ENCODE data around the gene TGIF2.
A peak's percentile ranks its signal among the peaks of the same experiment; 100 is the strongest.
"Not testable (repeated sequence)": the region's sequence is repeated elsewhere in the genome, so short reads cannot be mapped to it uniquely, and the experiment has no call there.

The TGIF2 gene

DNA sequence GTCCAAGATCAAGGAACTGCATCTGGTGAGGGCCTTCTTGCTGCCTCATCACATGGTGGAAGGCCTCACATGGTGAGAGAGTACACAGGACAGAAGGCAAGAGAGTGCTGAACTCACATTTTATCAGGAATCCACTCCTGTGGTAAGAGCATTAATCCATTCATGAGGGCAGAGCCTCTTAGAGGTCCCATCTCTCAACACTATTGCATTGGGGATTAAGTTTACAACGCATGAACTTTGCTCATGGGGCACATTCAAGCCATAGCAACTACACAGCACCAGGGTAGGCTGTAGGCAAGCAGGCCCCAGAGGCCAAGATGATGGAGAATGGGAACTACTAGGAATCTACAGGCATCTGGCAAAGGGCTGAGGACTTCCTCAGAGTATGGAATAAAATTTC, 10.0 kb upstream of the TGIF2 start:
- Mint-ChIP-seq H3K4me1 (peaks cover 4% of the 10 kb centered on the region), H3K36me3 (ENCODE audit: low read depth) (peaks cover 7% of the 10 kb centered on the region), H3K27me3 (no peaks in the 10 kb centered on the region), H3K27ac (no peak overlapping the region), H3K4me3 (no peak overlapping the region), H3K9me3 (peaks cover 3% of the 10 kb centered on the region)
- no peak for DNase-seq
- ATAC-seq: no peak

DNA sequence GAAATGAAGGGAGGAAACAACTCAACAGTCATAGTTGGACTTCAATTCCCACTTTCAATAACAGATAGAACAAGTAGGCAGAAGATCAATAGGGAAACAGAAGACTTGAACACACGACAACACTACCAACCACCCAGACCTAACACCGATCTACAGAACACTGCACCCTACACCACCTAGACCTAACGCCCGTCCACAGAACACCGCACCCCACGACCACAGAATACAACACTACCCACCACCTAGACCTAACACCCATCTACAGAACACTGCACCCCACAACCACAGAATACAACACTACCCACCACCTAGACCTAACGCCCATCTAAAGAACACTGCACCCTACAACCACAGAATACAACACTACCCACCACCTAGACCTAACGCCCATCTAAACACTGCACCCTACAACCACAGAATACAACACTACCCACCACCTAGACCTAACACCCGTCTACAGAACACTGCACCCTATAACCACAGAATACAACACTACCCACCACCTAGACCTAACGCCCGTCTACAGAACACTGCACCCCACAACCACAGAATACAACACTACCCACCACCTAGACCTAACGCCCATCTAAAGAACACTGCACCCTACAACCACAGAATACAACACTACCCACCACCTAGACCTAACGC, 9.2 kb upstream of the TGIF2 start:
- not testable (repeated sequence) for DNase-seq; H3K27ac Mint-ChIP-seq; H3K27me3 Mint-ChIP-seq; H3K9me3 Mint-ChIP-seq; H3K4me3 Mint-ChIP-seq; H3K4me1 Mint-ChIP-seq; ATAC-seq; H3K36me3 Mint-ChIP-seq (ENCODE audit: low read depth)

DNA sequence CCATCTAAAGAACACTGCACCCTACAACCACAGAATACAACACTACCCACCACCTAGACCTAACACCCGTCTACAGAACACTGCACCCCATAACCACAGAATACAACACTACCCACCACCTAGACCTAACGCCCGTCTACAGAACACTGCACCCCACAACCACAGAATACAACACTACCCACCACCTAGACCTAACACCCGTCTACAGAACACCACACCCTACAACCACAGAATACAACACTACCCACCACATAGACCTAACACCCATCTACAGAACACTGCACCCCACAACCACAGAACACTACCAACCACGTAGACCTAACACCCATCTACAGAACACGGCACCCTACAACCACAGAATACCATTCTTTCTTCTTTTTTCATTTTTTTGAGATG, 8.7 kb upstream of the TGIF2 start:
- not testable (repeated sequence) for H3K9me3 Mint-ChIP-seq; H3K4me3 Mint-ChIP-seq; H3K27ac Mint-ChIP-seq; H3K4me1 Mint-ChIP-seq; ATAC-seq; DNase-seq; H3K36me3 Mint-ChIP-seq (ENCODE audit: low read depth); H3K27me3 Mint-ChIP-seq

DNA sequence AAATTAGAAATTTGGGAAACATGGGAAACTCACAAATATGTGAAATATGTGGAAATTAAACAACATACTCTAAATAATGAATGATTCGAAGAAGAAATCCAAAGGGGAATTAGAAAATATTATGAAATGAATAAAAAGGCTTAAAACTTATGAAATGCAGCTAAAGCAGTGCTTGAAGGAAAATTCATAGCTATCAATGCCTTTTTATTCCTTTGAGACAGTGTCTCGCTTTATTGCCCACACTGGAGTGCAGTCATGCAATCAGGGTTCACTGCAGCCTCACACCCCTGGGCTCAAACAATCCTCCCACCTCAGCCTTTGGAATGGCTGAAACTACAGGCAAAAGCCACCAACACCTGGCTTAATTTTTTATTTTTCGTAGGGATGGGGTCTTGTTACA, 7.9 kb upstream of the TGIF2 start:
- H3K36me3 Mint-ChIP-seq (ENCODE audit: low read depth): peaks cover 7% of the 10 kb centered on the region

DNA sequence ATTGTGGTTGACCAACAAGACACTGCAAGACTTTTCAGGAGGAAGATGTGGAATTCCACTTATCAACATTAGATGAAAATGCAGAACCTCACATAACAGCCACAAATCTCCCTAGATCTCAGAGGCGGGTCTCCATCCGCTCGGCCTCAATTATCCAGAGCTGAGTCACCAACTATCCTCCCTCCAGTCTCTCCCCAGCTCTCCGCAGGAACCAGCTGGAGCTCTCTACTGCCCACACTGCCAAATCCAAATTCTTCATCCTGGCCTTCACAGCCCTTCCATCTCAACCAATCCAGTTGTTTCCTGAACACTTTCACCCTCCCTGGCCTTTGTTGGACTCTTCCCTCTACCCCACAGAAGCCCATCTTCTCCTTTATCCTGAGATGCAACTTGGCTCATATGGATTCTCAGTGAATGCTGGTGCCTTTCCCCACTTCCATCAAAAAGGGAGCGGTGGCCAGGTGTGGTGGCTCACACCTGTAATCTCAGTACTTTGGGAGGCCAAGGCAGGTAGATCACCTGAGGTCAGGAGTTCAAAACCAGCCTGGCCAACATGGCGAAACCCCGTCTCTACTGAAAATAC, 3.5 kb upstream of the TGIF2 start:
- peaks cover 3% of the 10 kb centered on the region for H3K9me3 Mint-ChIP-seq
- no peak for ATAC-seq
- no peak for DNase-seq
- peaks cover 9% of the 10 kb centered on the region for H3K36me3 Mint-ChIP-seq (ENCODE audit: low read depth)
- H3K4me3 Mint-ChIP-seq: no peak overlapping the region
- H3K27me3 Mint-ChIP-seq: no peaks in the 10 kb centered on the region
- H3K27ac Mint-ChIP-seq: no peak overlapping the region
- peaks cover 22% of the 10 kb centered on the region for H3K4me1 Mint-ChIP-seq

More for the DNA sequence above, 7.9 kb upstream of the TGIF2 start:
- no peak overlapping the region for H3K27ac Mint-ChIP-seq
- no peaks in the 10 kb centered on the region for H3K27me3 Mint-ChIP-seq
- DNase-seq (no peak), ATAC-seq (no peak)
- H3K9me3 Mint-ChIP-seq: peaks cover 3% of the 10 kb centered on the region
- peaks cover 4% of the 10 kb centered on the region for H3K4me1 Mint-ChIP-seq
- no peak overlapping the region for H3K4me3 Mint-ChIP-seq

DNA sequence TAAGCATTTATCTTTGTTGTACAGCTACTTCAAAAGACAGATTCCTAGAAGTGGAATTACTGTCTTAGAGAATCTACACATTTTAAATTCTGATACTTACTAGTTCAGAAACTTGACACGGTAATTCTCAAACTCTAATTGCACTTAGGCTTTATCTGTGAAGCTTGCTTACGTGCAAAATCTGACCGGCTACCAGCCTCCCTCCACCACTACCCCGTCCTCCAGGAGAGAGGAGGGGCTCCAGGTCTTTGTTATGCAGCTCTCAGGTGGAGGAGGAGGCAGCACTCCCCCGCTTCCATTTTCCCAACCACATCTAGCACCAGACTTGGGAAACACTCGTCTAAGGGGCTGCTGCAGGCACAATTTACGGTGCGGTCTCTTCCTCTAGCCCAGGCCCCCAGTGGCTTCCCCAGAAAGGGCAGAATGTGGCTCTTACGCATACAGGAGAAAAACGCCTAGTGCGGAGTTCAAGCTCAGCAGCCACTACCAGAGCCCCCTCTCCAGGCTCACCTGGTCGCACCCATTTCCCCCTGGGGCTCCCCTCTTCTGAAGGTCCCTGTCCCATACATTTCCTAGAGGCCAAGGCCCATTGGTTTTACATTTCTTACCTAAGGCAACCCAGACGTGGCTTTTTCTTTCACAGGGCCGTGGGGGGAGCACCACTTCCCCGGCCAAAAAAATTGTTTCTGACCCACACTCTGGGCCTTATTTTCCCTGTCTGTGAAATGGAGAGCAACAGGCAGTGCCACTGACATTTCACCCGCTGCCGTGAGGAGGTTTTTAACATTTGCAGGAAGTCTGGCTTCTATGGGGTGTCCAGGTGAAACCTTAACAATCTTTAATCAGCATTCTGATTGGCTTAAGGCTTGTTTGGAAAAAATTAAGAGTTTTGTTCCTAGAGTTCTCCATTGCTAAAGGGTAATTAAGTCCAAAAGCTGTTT, 1.6 kb upstream of the TGIF2 start:
- Mint-ChIP-seq H3K27ac (peak overlapping the region; percentile 97), H3K4me1 (peaks cover 39% of the 10 kb centered on the region), H3K36me3 (ENCODE audit: low read depth) (peaks cover 10% of the 10 kb centered on the region), H3K27me3 (no peaks in the 10 kb centered on the region), H3K9me3 (no peaks in the 10 kb centered on the region), H3K4me3 (peak overlapping the region; percentile 86)
- ATAC-seq (no peak), DNase-seq (no peak)

DNA sequence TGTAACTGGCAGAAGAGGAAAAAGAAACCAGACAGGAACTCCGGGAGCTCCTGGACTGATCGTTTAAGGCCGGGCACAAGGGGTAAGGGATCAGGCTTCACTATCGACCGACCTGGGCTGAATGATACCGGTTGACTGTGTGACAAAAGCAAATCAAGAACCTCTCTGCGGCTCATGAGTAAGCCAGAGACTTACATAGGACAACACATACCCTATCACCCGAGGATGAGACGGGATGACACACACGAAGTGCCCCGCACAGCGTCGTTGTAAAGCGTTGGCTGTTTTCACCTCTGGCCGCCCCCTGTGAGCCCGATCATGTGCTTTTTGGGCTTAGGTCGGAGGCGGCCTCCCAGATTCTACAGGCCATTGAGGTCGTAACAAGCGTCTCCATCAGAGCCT, 695 bp upstream of the TGIF2 start:
- peaks cover 10% of the 10 kb centered on the region for H3K36me3 Mint-ChIP-seq (ENCODE audit: low read depth)
- ATAC-seq: peak; percentile 80
- no peaks in the 10 kb centered on the region for H3K9me3 Mint-ChIP-seq
- peak; percentile 74 for DNase-seq
- no peaks in the 10 kb centered on the region for H3K27me3 Mint-ChIP-seq
- peak overlapping the region; percentile 86 for H3K4me3 Mint-ChIP-seq
- H3K4me1 Mint-ChIP-seq: peaks cover 39% of the 10 kb centered on the region
- peak overlapping the region; percentile 97 for H3K27ac Mint-ChIP-seq

DNA sequence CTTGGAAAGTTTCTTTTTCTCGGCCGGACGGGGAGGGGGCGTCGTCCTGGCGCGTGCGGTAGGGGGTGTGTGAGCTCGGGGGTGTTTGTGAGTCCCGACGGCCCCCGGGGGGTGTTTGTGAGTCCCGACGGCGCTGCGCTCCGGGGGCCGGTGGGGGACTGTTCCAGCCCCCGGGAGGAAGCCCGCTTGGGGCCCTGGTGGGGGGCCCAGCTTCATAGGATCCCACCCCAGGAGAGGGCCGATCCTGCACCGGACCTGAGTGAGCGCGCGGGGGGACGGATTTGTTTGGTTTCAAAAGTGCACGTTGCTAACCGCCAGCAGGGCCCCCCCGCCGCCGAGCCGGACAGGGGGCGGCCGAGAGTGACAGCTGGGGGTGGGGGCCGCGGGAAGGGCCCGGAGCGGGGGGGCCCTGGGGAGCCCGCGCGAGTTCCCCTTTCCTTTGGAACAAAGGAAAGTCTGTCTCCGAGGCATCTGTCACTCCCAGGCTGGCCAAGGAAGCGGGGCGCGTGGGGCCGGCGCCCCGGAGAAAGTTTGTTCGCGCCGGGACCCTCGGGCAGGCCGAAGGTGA, 485 bp downstream of the TGIF2 start:
- H3K4me1 Mint-ChIP-seq: peaks cover 44% of the 10 kb centered on the region
- no peaks in the 10 kb centered on the region for H3K27me3 Mint-ChIP-seq
- no peaks in the 10 kb centered on the region for H3K9me3 Mint-ChIP-seq
- H3K36me3 Mint-ChIP-seq (ENCODE audit: low read depth): peaks cover 13% of the 10 kb centered on the region
- peak overlapping the region; percentile 94 for H3K4me3 Mint-ChIP-seq
- H3K27ac Mint-ChIP-seq: peak overlapping the region; percentile 49
- ATAC-seq (no peak), DNase-seq (peak; percentile 45)

DNA sequence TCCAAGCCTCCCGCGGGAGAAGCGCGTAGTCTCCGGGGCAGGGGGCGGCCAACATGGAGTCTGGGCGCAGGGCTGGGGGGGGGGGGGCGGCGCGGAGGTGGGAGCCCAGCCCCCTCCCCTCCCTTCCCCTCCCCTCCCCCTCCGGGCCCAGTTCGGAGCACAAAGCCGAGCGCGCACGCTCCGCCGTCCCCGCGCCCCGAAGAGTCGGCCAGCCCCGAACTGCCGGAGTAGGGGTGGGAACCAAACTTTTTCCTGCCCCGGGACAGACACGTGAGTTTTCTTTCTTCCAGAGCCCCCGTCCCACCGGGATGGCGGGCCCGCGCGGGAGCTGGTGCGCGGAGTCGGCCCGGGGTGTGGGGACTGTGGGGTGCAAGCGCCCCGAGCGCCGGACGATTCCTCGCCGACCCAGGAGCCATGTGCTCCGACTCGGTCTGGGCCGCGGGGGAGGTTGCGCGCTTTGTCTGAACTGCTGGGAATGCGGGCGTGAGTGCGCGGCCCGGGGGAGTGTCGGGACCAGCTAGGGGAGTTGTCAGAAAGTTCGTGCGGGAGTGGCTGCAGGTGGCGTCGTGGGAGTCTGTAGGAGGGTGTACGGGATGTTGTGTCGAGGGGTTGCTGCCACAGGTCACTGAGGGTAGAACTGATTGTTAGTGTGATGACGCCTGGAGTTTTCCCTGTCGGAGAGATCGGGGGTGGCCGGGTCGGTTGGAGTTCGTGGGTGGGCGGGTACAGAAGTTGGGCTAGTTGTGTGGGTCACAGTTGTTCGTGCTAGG, 1.2 kb downstream of the TGIF2 start:
- Mint-ChIP-seq H3K4me1 (peaks cover 44% of the 10 kb centered on the region), H3K9me3 (no peaks in the 10 kb centered on the region), H3K27me3 (no peaks in the 10 kb centered on the region), H3K4me3 (peak overlapping the region; percentile 94), H3K27ac (peak overlapping the region; percentile 94), H3K36me3 (ENCODE audit: low read depth) (peaks cover 16% of the 10 kb centered on the region)
- peak; percentile 58 for DNase-seq
- ATAC-seq: no peak

DNA sequence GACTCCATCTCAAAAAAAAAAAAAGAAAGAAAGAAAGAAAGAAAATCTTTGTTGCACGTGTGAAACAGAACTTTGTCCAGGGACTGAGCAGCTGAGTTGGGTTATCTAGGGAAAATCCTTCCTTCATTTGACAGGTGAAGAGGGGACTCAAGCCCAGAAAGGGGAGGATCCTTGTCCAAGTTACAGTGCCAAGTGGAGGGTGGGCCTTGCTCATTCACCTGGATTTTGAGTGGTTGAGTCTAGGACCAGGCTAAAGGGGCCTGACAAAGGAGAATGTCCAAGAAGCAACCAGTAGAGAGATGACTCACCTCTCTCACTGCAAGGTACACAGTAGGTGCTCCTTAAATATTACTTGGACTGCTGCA, 2.7 kb downstream of the TGIF2 start:
- no peaks in the 10 kb centered on the region for H3K9me3 Mint-ChIP-seq
- no peak for ATAC-seq
- H3K36me3 Mint-ChIP-seq (ENCODE audit: low read depth): peaks cover 25% of the 10 kb centered on the region
- H3K4me1 Mint-ChIP-seq: peaks cover 51% of the 10 kb centered on the region
- H3K4me3 Mint-ChIP-seq: peak overlapping the region; percentile 94
- H3K27me3 Mint-ChIP-seq: no peaks in the 10 kb centered on the region
- peak overlapping the region; percentile 22 for H3K27ac Mint-ChIP-seq
- DNase-seq: no peak

DNA sequence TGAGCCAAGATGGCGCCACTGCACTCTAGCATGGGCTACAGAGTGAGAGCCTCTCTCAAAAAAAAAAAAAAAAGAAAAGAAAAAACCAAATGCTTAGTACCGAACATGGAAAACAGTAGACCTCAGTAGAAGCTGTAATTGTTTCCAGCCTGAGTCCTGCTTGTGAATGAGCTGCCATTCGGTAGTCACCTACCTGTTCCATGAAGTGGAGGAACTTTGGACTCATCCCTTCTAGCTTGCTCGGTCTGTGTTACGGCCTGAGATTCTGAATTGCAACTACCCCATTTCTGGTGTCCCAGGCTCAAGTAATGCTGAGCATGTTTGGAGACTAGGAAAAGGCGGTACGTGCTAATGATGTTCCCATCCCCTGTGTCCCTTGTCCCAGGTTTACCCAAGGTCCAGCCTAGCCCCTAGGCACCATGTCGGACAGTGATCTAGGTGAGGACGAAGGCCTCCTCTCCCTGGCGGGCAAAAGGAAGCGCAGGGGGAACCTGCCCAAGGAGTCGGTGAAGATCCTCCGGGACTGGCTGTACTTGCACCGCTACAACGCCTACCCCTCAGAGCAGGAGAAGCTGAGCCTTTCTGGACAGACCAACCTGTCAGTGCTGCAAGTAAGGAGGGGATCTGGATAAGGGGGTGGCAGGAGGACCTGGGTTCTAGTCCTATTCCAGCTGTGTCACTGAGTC, 5.1 kb downstream of the TGIF2 start:
- no peaks in the 10 kb centered on the region for H3K9me3 Mint-ChIP-seq

DNA sequence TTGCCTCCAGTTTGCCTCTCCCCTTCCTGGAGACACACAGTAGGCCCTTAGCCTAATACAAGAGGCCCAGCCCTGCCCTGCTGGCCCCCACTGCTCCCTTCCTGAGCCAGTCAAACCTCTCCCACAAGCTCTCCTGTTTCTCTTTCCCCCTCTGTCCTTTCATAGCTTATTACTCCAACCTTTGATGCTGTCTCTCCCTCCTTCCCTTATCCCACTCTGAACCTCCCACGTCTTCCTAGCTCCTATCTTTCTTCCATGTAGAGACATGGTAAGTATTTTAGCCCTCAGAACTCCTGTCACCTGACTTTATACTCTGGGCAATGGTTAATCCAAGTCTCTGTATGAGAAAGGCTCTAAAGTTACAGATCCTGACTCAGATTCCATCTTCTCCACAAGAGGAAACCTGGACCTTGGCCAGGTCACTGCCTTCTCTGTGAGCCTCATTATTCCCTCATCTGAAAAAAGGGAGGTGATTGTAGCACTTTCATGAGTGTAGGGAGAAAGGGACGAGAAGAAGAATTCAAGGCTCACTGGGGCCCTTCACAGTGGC, 6.7 kb downstream of the TGIF2 start:
- Mint-ChIP-seq H3K36me3 (ENCODE audit: low read depth) (peaks cover 35% of the 10 kb centered on the region), H3K27me3 (no peaks in the 10 kb centered on the region), H3K4me1 (peaks cover 46% of the 10 kb centered on the region), H3K27ac (peak overlapping the region; percentile 3), H3K4me3 (no peak overlapping the region), H3K9me3 (no peaks in the 10 kb centered on the region)
- DNase-seq (no peak), ATAC-seq (no peak)

More for the DNA sequence above, 5.1 kb downstream of the TGIF2 start:
- no peaks in the 10 kb centered on the region for H3K27me3 Mint-ChIP-seq
- H3K4me3 Mint-ChIP-seq: no peak overlapping the region
- H3K4me1 Mint-ChIP-seq: peaks cover 49% of the 10 kb centered on the region
- ATAC-seq (no peak), DNase-seq (no peak)
- no peak overlapping the region for H3K27ac Mint-ChIP-seq
- H3K36me3 Mint-ChIP-seq (ENCODE audit: low read depth): peaks cover 37% of the 10 kb centered on the region

DNA sequence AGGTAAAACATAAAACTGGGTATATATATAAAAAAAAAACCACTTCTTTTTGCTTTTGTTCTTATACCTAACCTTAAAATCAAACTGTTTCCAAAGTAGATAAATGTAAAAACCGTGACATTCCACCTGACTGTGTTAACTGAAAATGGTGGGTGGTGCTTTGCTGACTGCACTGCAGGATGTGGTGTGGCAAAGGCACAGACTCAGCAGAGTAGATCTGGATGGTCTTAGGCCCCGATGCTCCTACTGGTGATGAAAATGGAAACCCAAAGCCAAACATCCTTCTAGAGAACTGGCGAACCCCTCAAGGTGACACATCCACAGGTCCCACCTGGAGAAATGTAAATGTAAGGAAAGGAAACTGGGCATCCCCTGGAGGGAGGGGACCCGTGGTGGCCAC, 8.9 kb downstream of the TGIF2 start:
- no peaks in the 10 kb centered on the region for H3K27me3 Mint-ChIP-seq
- H3K36me3 Mint-ChIP-seq (ENCODE audit: low read depth): peaks cover 39% of the 10 kb centered on the region
- peaks cover 39% of the 10 kb centered on the region for H3K4me1 Mint-ChIP-seq
- H3K27ac Mint-ChIP-seq: peak overlapping the region; percentile 72
- ATAC-seq (peak; percentile 80), DNase-seq (no peak)
- H3K9me3 Mint-ChIP-seq: no peaks in the 10 kb centered on the region
- no peak overlapping the region for H3K4me3 Mint-ChIP-seq

Measured in activated naive CD8-positive, alpha-beta T cell treated with anti-CD3 and anti-CD28 coated beads, Interleukin-2, amount 50 U/mL, for 24 hours (primary cell).